GM19324 (cell line): ENCODE results near the gene NT5DC1.

Experiments used
- ATAC-seq: cut with Tn5 transposase; IDR thresholded peaks from one replicate; pipeline ENCODE4 v1.9.1; 2021; ENCODE audit warnings: mild to moderate bottlenecking, moderate library complexity; ENCODE audit not compliant: unreplicated experiment, low FRiP score

NT5DC1 gene

GRCh38 chr6:116133453-116133852 is 32.8 kb downstream of the NT5DC1 start:
- no peak for ATAC-seq

- ATAC-seq = no peak
These were observed 35.7 kb downstream of the NT5DC1 start for GRCh38 chr6:116136373-116136772.

GRCh38 chr6:116136933-116137340 is 36.3 kb downstream of the NT5DC1 start:
- ATAC-seq = no peak

DNA sequence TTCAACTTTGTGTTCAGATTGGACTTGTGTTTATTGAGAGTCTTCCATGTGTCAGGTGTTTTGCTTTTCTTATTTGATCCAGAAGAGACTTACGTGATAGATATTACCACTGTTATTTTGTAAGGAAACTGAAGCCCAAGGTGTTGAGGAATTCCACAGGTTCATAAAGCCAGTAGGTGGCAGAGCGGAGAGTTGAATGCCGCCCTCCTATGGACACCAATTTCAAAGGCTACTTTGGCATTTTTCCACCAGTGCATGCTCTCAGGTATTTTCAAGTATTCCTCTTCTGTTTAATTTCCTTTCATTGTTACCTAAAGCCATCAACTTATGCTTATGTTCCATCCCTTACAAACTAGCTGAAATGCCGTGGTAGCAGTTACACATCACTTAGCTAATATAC is 39.3 kb downstream of the NT5DC1 start:
- no peak for ATAC-seq

DNA sequence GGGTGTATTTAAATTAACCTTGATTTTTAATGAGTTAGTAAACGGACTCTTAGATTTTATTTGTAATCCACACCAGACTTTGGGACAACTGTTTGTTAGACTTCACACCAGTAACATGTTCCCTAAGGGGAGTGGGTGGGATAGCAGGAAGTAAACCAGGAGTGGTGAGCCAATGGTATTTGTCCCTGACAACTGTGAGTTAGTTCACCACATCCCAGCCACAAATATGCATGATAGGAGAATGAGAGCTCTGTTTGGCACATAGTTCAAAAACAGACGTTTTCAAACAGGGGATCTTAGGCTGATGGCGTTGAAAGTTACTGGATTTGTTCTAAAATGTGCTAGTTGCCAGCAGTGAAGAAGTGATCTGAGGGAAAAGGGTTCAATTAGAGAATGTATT is 44.0 kb downstream of the NT5DC1 start:
- no peak for ATAC-seq

GRCh38 chr6:116145803-116146675 is 45.4 kb downstream of the NT5DC1 start:
- no peak for ATAC-seq

GRCh38 chr6:116152620-116153019 is 52.0 kb downstream of the NT5DC1 start:
- no peak for ATAC-seq

- ATAC-seq = no peak
These were observed 54.2 kb downstream of the NT5DC1 start for GRCh38 chr6:116154887-116155286.

DNA sequence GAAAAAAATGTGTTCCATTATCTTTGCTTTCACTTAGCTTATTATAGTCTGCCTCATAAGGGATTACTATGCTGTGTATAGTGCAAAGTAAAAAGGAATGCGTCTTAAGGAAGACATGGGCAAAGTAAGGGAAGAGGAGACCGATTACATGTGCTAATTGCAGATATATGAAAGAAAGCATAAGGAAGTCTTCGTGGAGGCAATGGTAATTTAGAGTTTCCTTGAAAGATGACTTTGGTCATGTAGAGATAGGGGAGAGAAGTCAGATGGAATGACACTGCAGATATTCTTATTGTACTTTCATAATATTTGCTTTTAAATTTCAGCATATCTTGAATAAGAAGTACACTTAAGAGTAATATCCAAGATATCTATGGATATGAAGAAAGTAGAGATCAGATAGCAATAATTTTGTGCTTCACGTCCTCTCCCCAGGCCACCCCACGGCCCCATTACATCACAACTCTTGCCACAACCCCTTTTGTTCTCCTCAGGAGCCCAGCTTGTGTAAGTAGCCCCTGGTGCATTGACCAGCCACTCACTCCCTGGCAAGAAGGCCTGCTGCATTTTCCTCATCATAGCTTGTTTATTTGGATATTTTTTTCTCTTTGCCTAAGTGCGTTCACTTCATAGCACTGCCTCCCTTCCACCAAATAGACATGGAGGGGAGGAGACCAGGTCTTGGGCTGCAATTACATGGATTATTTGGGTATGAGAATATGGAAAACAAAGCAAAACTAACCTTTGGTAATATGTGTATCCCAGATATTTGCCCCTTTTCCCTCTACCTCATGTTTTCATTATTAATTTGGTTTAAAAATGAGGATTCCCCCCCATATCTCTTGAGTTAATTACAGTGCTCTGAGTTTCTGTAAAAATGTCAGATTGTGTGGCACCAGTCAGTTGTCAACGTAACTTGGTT is 56.0 kb downstream of the NT5DC1 start:
- ATAC-seq = no peak

- ATAC-seq = no peak
These were observed 56.7 kb downstream of the NT5DC1 start for GRCh38 chr6:116157391-116157790.

DNA sequence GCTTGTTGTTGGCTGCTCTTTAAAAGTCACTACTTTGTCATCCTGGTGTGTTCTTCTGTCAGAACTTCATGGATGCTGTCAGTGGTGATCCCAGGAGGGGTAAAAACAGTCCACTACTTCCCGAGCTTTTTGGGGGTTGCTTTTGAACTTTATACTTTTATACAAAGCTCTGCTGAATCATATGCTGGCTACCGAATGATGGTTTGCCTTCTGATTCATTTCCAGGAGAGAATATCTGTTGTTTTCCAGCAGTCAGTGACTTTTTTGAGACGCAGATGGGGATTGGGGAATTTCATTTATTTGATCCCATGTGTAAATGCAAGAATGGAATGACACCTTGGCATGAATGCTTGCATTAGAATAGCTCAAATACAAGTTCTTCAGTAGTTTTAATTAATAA is 58.0 kb downstream of the NT5DC1 start:
- no peak for ATAC-seq

- ATAC-seq = no peak
These were observed 59.3 kb downstream of the NT5DC1 start for GRCh38 chr6:116159782-116160524.

- ATAC-seq = no peak
These were observed 64.9 kb downstream of the NT5DC1 start for GRCh38 chr6:116165596-116165995.

GRCh38 chr6:116166369-116166768 is 65.7 kb downstream of the NT5DC1 start:
- ATAC-seq = no peak

GRCh38 chr6:116168148-116168547 is 67.5 kb downstream of the NT5DC1 start:
- no peak for ATAC-seq

DNA sequence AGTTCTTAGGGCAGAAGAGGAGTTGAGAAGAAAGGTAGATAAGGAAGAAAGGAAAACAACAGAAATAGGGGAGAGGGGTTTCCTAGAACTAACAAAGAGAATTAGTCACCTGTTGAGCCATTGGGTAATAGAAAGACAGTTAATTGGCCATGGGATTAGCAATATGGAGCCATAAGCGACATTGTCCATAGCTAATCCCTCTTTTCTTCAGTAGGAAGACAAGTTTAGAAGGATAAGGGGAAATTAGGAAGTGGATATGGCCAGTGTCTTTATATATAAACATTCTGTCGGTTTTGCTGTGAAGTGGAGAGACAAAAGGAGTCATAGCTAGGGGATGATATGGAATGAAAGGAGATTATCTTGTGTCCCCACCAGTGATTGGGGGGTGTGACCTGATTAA is 69.2 kb downstream of the NT5DC1 start:
- no peak for ATAC-seq

DNA sequence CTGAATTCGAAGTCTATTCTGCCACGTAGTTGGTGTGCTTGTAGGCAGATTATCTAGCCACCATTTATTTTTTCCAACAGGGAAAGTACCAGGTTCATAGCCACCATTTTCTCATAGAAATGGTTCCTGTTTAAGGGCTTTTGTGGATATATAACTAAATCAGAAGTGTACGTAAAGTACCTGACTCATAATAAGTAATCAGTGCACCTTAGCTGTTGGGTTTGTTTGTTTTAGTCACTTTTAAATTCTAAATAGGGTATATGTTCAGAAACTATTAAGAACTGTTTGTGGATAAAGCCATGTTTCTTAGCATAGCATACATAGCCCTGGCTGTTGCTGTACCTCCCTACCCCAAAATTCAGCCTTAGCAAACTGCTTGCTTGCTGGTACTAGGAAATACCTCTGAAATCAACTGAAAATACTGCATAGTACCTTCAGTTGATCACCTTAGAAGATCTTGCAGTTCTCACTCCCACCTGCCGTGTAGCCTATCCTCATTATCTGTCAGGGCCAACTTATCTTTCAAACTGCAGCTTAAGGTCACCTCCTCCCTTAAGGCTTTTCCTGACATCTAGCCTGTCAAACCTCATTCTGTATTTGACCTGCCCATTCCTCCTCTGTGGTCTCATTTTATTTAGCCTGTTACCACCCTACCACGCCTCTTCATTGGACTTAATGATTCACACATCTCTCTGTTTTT is 69.9 kb downstream of the NT5DC1 start:
- no peak for ATAC-seq

GRCh38 chr6:116173928-116174327 is 73.3 kb downstream of the NT5DC1 start:
- ATAC-seq = no peak

DNA sequence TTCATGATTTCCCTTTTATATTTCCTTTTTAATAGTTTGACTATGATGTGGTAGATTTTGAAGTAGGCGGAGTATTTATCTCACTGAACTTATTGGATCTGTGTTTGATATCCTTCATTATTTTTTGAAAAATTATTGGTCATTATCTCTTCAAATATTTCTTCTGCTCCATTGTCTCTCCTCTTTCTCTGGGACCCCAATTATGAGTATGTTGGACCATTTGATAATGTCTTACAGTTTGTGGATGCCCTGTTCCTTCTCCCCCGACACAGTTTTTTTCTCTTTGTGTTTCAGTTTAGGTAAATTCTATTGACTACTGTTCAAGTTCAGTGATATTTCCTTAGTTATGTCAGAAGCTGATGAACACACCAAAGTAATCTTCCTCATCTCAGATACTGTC is 74.7 kb downstream of the NT5DC1 start:
- ATAC-seq = no peak

DNA sequence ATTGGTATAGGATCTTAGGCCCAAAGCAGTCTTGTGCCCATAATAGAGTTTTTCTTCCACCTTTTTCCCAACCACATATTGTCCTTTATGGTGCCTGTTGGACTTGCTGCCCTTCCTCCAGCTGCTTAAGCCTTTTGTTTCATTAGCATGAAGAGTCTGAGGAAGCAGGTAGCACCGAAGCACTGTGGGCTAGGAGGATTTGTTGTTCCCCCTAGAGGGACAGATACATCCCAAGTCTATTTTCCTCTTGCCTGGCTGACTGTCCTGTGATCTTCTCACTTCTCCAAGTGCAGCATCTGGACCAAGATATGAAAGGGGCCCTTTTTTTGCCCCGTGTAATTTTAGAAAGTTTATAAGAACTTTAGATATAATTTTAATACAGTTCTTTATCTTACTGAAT is 75.9 kb downstream of the NT5DC1 start:
- ATAC-seq = no peak
